ENCODE measurements around the gene HMG20B.
"Not testable (repeated sequence)": the region's sequence is repeated elsewhere in the genome, so short reads cannot be mapped to it uniquely, and the experiment has no call there.

The HMG20B gene

DNA sequence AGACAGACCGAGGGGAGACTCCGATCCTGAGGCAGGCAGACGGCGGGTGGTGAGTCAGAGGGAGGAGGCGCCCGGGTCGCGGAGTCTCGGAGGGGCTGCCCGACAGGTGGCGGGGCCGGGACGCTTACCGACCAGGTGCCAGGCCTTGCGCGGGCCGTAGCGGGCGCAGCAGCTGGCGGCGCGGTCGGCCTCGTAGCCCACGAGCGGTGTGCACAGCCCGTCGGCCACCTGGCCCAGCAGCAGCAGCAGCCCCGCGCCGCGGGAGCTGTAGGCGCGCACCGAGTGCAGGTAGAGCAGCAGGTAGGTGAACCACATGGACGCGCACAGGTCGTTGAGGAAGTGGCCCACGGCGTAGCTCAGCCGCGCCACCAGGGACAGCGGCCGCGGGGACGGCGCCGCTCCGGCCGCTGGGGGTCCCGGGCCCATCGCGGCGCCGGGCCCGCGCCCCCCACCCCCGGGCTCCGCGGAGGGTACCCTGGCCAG, 15.7 kb upstream of the HMG20B start:
- DNase-seq: peak; percentile 63

DNA sequence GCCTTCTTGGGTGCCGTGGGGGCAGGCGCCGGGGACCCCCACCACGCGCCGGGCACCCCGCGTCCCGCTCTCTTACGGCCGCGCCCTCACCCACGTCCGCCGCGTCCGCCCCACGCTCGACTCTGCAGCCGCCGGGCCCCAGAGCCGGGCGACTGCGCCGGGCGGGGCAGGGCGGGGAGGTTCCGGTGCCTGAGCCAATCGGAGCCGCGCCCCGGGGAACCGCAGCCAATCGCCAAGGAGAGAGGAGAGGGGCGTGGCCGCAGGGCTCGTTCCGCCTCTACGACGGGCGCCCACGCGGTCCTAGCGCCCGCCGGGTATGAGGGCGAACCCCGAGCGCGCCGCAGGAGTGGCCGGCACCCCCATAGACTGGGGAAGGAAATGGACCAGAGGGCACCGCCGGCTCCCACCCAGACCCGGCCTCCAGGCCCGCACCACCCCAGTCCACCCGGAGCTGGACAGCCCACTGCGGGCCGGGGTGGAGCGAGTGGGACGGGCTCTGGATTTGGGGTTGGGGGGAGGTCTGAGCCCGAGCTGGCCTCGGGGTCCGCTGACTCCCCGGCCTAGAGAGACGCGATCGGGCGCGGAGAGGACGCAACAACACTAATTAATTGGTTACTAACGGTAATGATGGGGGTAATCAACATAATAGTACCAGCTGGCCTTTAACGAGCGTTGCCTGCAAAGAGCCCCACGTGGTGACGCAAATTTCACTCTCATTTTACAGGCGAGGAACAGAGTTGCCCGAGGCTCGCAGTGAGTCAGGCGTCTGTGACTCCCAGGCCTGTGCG, 15.1 kb upstream of the HMG20B start, which contains the start of gene MFSD12:
Gene MFSD12 (minus strand): TSS at position 126 of the 788 bp plus-strand sequence. CDS start 183 bp downstream, outside the sequence.
- peak; percentile 94 for DNase-seq

DNA sequence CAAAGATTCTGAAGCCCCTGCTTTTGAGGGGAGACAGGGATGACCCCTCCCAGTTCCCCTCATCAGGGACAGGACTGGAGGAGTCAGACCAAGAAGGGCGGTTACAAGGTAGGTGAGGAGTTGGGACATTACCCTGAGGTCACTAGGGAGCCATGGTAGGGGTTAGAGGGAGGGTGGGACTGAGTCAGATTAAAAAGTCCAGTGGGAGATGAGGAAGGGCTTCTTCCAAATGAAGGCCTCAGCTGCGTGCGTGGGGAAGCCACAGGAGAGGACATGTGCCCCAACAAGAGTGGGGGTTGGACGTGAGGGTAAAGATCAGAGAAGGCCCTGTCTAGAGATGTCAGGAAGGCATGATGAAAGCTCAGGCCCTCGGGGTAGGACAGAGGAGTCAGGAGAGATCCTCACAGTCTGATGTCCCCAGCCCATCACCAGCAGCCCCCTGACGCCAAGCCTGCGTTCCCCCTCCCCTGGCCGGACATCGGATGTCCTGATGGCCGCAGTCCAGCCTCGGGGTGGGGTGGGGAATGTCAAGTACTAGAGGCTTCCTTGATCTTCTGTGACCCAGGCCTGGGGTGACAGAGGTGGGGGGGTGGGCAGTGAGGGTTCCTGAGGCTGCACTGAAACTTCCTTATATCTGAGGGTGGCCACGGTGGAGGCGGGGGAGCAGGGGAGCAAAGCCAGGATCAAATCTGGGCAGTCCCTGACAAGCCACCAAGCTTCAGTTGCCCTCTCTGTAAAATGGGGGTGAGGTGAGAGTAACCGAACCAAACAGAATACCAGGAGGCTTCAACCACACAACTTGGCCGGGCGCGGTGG, 8.8 kb upstream of the HMG20B start:
- DNase-seq: no peak

DNA sequence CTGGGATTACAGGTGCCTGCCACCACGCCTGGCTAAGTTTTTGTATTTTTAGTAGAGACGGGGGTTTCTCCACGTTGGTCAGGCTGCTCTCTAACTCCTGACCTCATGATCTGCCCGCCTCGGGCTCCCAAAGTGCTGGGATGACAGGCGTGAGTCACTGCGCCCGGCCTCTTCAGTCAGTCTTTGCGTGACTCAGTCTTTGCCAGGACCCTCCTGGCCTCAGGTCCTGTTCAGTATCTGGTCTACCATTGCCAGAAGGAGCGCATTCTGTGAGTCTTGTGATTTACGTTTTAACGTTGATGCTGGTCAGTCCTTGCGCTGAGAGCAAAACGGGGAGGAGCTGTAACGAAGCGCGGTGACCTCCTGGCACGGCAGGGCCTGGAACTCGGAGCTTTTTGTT, 7.6 kb upstream of the HMG20B start:
- no peak for DNase-seq

DNA sequence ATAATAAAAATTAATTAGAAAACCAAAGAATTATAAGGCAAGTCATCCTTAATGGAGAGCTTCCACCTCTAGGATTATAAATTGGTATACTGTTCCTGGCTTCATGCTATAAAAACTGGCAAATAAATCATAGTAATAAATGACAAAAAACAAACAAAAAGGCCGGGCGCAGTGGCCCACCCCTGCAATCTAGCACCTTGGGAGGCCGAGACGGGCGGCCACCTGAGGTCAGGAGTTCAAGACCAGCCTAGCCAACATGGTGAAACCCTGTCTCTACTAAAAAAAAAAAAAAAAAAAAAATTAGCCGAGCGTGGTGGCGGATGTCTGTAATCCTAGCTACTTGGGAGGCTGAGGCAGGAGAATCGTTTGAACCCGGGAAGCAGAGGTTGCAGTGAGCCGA, 2.7 kb upstream of the HMG20B start:
- not testable (repeated sequence) for DNase-seq

DNA sequence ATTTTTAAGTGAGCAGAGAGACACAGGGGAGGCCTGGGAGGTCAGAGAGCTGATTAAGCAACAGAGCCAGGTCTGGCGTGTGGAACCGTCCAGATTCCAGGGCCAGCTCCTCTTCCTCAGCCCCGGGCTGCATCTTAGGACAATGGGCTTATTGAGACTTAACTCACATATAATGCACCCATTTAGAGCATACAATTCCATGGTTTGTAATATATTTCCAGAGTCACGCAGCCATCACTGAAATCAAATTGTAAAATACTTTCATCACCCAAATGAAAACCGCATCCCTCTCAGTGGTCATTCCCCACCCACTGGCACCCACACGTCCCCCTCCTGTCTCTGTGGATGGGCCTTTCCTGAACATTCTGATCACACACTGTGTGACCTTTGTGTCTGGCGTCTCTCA, 2.1 kb upstream of the HMG20B start:
- DNase-seq: no peak

DNA sequence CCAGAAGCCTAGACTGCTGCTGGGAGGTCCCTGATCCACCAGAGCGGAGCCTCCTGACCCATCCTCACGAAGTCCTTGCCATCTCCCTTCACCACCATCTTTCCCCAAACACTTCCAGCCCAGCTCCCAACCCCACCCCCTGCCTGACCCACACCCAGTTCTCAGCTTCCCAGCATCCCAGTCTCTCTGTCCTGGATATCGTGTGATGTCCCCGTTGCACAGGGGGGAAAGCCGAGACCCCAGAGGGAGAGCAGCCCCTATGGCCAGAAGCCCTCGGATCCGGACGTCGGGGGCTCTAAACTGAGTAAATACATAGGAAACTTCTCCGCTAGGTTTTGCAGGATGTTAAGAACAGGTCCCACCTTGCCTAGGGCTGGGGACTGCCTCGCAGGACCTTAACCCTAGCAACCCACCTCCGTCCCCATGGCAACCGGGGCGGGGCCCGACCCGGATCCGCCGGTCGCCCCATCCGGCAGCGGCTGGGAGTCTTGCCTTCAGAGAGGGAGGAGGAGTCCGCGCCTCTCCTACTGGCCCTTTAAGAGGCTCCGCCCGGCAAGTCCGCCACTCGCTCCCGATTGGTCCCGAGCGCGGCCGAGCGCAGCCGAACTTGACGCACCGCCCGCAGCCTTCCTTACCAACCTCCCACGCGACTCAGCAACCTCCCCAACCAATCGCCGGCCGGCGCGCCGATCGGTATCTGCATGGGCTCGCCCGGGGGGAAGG, 451 bp upstream of the HMG20B start:
- DNase-seq: peak; percentile 100

DNA sequence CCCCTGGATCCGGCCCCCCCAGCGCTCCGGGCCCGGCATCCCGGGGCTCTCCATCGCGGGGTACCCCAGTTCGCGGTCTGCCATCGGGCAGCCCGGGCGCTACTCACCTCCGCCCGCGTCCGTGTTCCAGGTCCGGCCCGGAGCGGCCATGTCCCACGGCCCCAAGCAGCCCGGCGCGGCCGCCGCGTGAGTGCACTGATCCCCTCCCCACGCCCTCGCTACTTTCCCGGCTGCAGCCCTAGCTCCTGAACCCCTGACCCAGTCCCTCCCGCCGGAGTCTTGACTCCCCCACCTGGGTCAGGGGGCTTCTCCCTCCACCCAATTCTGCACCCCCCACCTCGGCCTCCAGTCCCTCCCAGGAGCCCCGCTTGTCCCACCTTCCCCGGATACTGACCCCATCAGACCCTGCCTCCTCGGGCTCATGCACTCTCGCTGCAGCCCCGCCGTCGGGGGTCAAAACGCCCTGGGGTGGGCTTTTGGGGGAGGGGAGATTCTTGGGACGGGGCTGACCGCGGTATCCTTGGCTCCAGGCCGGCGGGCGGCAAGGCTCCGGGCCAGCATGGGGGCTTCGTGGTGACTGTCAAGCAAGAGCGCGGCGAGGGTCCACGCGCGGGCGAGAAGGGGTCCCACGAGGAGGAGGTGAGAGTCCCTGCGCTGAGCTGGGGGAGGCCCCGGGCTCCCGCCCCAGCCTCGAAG, 566 bp downstream of the HMG20B start:
- DNase-seq: no peak

DNA sequence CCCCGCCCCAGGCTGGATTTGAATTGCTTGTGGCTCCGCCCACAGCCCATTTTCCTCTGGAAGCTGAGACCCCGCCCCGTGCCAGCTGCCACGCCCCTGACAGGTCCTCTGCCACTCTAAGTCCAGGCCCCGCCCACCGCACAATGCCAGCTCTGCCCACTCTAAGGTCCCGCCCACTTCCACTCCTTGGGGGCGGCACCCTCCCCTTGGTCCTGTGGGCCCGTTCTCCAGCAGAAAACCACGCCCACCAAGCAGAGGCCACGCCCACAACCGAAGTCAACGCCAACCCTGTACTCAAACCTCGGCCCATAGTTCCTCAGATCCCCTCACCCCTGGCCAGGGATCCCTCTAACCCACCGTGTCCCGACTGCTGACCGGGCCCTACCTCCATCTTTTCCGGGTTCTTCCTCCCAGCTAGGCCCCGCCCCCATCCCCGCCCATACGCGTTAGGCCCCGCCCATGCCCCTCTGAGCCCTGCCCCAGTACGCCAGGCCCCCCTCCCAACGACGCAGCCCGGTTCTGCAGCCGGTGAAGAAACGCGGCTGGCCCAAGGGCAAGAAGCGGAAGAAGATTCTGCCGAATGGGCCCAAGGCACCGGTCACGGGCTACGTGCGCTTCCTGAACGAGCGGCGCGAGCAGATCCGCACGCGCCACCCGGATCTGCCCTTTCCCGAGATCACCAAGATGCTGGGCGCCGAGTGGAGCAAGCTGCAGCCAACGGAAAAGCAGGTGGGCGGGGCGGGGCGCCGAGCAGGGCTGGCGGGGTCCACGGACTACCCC, 1.3 kb downstream of the HMG20B start:
- DNase-seq: peak; percentile 53

DNA sequence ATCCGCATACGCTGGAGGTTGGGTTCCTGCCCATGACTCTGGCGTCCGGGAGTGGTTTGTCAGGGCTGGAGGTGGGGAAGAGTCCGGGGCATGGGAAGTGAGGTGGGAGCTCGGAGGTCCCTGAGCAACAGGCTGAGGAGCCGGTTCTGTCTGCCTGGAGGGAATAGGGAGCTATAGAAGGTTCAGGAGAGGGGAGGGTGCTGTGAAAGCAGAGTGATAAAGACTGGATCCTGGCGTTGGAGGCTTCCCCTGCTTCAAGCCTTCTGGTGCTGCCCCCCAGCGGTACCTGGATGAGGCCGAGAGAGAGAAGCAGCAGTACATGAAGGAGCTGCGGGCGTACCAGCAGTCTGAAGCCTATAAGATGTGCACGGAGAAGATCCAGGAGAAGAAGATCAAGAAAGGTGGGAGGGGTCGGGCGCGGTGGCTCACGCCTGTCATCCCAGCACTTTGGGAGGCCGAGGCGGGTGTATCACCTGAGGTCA, 2.6 kb downstream of the HMG20B start:
- no peak for DNase-seq

DNA sequence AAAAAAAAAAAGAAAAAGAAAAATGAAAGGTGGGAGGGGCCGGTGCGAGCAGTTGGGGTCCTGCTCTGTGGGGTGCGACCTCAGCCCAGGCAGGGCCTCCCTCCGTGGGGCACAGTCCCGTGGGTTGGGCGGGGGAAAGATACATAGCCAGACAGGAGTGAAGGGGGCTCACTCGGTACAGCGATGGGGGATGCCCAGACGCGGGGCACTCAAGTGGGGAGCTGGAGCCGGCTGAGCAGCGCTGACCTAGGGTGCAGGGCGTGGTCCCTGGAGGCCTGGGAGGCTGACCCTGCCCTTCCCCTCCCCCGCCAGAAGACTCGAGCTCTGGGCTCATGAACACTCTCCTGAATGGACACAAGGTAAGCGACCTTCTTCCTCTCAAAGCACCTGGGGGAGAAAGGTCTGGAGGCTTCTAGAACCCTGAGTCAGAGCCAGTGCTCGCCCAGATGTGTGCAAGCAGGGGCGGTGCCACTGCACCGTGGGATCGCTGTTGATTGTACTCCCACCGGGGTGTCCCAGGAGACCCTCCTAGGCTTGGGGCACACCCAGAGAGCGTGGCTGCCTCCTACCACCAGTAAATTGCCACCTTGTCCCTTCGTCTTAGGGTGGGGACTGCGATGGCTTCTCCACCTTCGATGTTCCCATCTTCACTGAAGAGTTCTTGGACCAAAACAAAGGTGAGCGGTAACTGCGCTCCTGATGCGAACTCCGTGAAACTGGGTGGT, 3.4 kb downstream of the HMG20B start:
- DNase-seq: no peak

DNA sequence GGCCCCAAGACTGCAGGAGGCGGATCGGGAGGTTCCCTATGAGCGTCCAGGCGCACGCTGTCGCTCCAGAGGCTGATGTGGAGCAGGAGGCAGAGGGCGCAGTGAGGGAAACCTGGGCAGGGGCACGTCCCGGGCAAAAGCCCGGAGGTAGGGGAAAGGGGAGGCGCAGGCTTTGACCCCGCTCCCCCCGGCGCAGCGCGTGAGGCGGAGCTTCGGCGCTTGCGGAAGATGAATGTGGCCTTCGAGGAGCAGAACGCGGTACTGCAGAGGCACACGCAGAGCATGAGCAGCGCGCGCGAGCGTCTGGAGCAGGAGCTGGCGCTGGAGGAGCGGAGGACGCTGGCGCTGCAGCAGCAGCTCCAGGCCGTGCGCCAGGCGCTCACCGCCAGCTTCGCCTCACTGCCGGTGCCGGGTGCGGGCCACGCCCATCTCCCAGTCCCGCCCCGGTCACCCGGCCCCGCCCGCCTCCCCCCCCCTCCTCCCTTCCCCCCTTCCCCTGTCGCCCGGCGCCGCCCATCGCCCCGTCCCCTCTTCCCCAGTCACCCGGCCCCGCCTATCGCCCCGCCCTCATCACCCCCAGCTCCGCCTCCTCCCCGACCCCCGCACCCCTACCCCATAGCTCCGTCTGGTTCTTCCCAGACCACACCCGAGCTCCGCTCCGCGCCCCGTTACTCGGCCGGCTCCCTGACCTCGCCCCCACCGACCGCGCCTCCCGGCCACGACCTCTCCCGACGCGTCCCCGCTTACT, 4.1 kb downstream of the HMG20B start:
- DNase-seq: no peak

DNA sequence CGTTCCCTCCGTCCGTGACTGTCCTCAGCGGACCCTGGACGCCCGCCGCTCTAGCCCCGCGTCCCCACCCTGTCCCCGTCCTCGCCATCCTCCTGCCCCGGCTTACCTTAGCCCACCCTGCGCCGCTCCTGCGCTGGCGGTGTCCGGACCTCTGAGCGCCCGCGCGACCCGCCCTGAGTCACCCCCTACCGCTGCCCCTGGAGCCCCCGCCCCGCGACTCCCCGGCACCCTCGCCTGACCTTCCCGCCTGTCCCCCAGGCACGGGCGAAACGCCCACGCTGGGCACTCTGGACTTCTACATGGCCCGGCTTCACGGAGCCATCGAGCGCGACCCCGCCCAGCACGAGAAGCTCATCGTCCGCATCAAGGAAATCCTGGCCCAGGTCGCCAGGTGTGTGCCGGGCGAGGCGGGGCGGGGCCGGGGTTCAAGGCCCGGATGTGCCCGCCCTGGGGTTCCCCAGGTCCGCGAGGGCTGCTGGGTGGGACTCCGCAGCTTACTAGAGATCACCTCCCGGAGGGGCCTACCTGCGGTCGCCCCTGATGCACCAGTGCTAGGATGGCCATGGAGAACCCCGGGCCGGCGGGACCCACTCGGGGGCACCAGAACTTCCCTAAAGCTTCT, 5.1 kb downstream of the HMG20B start:
- DNase-seq: no peak

DNA sequence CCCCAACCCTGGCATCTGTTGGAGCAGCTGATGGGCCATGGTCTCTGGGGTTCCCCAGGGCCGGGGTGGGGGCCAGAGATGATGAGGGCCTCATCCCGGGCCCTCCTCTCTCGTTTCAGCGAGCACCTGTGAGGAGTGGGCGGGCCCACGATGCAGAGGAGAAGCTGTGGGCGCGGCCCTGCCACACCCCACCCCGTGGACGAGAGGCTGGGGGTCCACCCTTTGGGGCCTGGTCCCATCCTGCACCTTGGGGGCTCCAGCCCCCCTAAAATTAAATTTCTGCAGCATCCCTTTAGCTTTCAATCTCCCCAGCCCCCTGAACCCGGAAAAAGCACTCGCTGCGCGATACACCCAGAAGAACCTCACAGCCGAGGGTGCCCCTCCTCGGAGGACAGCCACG, 5.6 kb downstream of the HMG20B start:
- no peak for DNase-seq

DNA sequence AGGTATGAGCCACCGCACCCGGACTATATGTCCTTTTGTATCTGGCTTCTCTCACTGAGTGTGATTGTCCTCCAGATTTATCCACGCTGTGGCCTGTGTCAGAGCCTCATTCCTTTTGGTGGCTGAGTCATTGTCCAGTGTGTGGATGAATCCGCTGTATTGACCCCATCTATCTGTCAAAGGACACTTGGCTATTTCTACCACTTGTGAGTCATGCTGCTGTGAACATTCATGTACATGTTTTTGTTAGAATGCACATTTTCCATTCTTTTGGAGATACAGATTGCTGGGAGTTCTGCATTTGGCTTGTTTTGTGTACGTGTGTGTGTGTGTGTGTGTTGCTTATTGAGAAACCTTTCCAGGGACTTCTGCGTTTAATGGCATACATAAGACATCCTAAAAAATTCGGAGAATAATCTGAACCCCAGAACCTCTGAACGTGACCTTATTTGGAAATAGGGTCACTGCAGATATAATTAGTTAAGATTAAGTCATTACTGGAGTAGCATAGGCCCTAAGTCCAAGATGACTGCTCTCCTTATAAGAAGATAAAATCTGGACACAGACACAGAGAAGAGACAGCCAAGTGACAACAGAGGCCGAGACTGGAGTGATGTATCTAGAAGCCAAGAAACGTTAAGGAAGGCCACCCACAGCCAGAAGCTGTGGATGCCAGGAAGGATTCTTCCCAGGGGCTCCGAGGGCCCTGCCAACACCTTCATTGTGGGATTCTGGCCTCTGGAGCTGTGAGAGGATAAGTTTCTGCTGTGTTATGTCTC, 7.6 kb downstream of the HMG20B start:
- no peak for DNase-seq

DNA sequence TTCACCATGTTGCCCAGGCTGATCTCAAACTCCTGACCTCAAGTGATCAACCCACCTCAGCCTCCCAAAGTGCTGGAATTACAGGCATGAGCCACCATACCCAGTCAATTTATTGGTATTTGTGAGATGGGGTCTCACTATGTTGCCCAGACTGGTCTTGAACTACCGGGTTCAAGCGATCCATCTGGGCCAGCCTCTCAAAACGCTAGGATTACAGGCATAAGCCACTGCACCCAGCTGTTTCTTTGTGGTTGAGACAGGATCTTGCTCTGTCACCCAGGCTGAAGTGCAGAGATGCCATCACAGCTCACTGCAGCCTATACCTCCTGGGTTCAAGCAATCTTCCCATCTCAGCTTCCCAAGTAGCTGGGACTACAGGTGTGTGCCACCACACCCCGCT, 9.0 kb downstream of the HMG20B start:
- not testable (repeated sequence) for DNase-seq

DNA sequence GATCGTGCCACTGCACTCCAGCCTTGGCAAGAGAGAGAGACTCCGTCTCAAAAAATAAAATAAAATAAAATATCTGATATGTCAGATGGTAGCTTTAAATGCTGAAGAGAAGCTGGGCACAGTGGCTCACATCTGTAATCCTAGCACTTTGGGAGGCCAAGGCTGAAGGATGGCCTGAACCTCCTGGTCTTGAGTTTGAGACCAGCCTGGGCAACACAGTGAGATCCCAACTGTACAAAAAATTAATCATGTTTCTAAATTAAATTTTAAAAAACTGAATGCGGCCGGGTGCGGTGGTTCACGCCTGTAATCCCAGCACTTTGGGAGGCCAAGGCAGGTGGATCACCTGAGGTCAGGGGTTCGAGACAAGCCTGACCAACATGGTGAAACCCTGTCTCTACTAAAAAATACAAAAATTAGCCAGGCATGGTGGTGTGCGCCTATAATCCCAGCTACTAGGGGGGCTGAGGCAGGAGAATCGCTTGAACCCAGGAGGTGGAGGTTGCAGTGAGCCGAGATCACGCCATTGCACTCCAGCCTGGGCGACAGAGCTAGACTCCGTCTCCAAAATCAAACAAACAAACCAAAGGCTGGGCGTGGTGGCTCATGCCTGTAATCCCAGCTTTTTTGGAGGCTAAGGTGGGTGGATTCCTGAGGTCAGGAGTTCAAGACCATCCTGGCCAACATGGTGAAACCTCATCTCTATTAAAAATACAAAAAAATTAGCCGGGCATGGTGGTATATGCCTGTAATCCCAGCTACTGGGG, 11.5 kb downstream of the HMG20B start:
- DNase-seq: not testable (repeated sequence)
